CD4-positive, alpha-beta T cell treated with Interleukin-12 subunit alpha and Interleukin-12 subunit beta, for 1 hour (primary cell): ENCODE data around the gene PTPRE.

Experiments used
- DNase-seq: peaks from one replicate; pipeline ENCODE4 v3.0.0-alpha.2; 2020

The PTPRE gene

GRCh38 chr10:128064108-128064969 is 157.4 kb downstream of the PTPRE start:
- peak; percentile 69 for DNase-seq

- no peak for DNase-seq
These were observed 158.2 kb downstream of the PTPRE start for GRCh38 chr10:128064970-128065580.

- no peak for DNase-seq
These were observed 159.1 kb downstream of the PTPRE start for GRCh38 chr10:128065881-128066534.

GRCh38 chr10:128066870-128067382 is 160.0 kb downstream of the PTPRE start:
- DNase-seq: no peak

- DNase-seq: no peak
These were observed 160.9 kb downstream of the PTPRE start for GRCh38 chr10:128067691-128068397.

- no peak for DNase-seq
These were observed 161.7 kb downstream of the PTPRE start for GRCh38 chr10:128068398-128069285.

- DNase-seq: peak; percentile 83
These were observed 162.6 kb downstream of the PTPRE start for GRCh38 chr10:128069351-128070051.

- DNase-seq: no peak
These were observed 163.3 kb downstream of the PTPRE start for GRCh38 chr10:128070161-128070560.

- no peak for DNase-seq
These were observed 164.0 kb downstream of the PTPRE start for GRCh38 chr10:128070721-128071416.

GRCh38 chr10:128071417-128071782 is 164.5 kb downstream of the PTPRE start:
- no peak for DNase-seq

GRCh38 chr10:128072046-128072445 is 165.1 kb downstream of the PTPRE start:
- no peak for DNase-seq

GRCh38 chr10:128072941-128073645 is 166.2 kb downstream of the PTPRE start:
- no peak for DNase-seq

GRCh38 chr10:128073890-128074289 is 167.0 kb downstream of the PTPRE start:
- DNase-seq: no peak

- no peak for DNase-seq
These were observed 167.7 kb downstream of the PTPRE start for GRCh38 chr10:128074589-128074988.

GRCh38 chr10:128077155-128077875 is 170.4 kb downstream of the PTPRE start:
- DNase-seq: no peak

- peak; percentile 45 for DNase-seq
These were observed 171.4 kb downstream of the PTPRE start for GRCh38 chr10:128078136-128078969.

GRCh38 chr10:128080231-128080630 is 173.3 kb downstream of the PTPRE start:
- DNase-seq: no peak

GRCh38 chr10:128080641-128081040 is 173.7 kb downstream of the PTPRE start:
- no peak for DNase-seq
